HG02943 (cell line): Measurements from ENCODE around the gene DLK2.

Experiments
- ATAC-seq: cut with Tn5 transposase; IDR thresholded peaks from one replicate; pipeline ENCODE4 v1.9.1; 2021; ENCODE audit warnings: mild to moderate bottlenecking, low read depth, moderate library complexity; ENCODE audit not compliant: unreplicated experiment

Gene DLK2

DNA sequence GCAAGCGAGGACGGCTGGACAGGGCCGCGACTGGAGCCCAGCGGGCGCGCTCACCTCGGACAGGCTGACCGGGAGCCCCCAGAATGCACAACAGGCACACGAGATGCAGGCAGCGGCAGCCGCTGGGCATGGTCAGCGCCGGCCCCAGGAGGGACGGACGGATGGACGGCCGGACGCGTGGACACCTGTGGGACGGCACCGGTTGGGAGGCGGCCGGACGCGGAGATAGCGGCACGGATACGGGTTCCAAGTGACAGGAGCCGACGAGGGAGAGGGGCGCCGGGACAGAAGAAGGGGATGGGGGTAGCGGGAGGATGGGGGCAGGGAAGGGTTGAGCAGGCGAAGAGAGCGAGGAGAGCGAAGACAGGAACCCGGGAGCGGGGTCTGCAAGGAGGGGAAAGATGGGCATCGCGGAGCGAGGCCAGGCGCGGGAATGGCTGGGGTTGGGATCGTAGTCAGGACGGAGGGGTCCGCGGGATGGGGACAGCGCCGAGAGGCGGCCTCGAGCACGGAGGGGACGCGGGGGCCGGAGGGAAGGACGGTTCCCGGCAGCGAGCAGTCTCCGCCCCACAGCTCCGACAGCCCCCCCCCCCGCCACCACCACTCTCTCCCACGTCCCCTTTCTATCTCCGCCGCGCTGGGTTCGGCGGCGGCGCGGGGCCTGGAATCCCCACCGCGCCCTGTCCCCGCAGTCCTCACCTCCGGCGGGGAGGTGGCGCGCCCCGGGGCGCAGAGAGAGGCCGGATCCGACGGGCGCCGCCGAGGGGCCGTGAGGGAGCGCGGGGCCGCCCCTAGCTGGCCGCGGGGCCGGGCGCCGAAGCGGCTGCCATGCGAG is 435 bp downstream of the DLK2 start:
- no peak for ATAC-seq

DNA sequence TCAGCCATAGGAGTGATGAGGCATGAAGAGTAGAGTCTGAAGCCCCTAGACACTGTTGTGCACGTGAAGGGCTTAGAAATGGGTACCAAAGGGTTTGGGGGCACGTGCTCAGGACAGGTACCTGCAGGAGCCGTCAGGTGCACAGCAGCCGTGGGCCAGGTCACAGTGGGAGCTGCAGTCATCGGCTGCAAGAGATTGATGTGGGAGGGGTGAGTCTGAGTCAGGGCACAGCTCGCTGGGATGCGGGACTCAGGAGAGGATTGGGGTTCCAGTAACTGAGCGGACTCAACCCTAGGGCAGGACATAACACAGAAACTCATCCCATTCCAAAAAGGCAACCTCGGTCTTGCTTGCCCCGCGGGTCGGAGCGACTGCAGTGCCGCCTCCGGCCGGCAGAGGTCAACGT is 1.1 kb downstream of the DLK2 start:
- ATAC-seq, result no peak

DNA sequence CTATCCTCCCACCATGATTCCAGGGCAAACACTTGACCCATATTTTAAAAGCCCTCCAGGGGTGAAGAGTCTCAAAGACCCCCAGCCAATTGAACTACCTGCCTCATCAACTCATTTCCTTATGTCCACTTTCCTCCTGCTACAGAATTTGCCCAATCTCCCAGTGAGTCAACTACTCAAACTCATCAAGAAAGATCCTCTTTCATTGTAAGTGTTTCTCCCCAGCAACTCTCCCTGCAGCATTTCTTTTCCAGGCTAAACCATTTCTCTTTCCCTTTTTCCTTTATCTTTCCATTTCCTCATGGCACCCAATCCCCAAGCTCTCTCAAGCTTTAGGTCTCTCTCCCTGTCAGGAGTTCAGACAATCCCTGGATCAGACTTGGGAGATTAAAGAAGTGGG is 1.5 kb downstream of the DLK2 start:
- ATAC-seq, result no peak

DNA sequence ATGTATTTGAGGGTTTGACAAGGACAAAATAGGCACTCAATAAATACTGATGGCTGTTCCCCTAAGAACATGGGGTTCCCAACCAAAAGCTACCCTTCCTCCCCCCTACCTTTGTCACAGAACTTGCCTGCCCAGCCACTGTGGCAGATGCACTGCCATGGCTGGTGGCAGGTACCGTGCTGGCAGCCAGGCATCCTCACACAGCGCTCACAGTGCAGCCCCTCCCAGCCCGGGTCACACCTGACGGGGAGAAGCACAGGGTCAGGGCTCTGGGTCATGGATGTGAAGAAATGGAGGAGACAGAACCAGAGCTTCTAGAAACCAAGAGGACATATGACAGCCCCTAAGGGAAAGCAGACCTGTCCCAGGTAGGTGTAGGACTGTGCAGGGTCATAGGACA is 2.5 kb downstream of the DLK2 start:
- no peak for ATAC-seq

DNA sequence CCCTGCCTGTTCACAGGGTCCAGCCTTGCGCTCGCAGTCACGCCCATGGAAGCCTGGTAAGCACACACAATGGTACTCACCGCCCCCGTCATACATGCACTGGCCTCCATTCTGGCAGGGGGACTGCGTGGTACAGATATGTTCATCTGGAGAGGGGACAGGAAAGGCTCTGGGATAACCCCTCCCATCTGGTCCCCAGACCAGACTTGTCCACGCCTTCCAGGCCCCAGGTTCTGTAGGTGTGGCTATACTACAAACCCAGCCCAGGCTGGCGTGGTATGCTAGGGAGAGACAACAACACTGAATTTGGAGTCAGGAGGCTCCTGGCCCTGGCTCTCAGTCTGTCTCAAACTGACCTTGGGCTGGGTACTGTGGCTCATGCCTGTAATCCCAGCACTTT is 3.4 kb downstream of the DLK2 start:
- ATAC-seq, result no peak

DNA sequence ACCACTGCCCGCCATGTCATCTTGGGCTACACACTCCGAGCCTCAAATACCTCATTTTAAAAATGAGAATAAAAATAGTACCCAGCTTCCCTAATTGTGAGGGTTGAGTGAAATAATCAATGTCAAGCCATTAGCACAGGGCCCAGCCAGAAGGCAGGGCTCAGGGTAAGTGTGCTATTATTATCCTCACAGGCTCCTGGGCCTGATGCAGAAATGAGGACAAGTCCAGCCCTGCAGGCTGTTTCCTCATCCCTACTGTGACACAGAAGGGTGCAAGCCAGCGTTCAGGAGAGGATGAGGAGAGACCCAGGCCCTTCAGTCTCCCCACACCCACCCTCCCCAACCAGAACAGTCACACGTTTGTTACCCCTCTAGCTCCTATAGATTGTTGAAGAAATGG is 4.0 kb downstream of the DLK2 start:
- no peak for ATAC-seq

DNA sequence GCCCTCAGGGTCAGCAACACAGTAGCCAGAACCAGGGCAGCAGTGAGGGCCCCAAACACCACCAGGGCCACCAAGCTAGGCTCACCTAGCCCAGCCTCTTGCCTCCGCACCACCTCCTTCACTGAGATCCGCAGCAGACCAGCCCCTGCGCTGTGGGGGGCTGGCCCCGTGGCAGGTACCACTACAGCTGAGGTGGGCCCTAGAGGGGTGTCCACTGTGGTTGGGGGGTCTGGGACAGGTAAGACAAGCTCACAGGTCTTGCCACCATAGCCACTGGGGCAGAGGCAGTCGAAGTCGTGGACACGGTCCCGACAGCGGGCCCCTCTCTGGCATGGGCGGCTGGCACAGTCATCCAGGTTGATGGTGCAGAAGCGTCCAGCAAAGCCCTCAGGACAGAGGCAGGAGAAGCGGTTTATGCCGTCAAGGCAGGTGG is 4.6 kb downstream of the DLK2 start:
- ATAC-seq, result no peak

DNA sequence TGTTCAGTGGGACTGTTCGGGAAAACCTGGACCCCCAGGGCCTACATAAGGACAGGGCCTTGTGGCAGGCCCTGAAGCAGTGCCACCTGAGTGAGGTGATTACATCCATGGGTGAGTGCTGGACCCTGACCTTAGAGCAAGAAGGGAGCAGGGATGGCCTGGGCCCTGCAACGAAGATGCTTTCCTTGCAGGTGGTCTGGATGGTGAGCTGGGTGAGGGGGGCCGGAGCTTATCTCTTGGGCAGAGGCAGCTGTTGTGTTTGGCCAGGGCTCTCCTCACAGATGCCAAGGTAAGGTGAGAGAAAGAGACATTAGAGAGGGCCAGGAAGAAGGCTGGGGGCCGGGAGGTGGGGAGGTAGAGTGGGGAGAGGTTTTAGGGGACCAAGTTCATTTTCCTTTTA is 6.4 kb downstream of the DLK2 start:
- ATAC-seq, result no peak

DNA sequence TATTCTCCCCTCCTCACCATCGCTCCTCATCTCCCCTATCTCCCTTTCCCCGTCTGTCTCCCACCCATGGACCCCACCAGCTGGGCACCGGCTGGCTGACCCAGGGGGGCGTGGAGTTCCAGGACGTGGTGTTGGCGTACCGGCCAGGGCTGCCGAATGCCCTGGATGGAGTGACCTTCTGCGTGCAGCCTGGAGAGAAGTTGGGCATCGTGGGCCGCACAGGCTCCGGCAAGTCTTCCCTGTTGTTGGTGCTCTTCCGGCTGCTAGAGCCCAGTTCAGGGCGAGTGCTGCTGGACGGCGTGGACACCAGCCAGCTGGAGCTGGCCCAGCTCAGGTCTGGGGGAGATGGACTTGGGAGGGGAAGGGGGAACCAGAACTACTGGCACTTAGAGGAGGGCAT is 7.7 kb downstream of the DLK2 start:
- no peak for ATAC-seq

DNA sequence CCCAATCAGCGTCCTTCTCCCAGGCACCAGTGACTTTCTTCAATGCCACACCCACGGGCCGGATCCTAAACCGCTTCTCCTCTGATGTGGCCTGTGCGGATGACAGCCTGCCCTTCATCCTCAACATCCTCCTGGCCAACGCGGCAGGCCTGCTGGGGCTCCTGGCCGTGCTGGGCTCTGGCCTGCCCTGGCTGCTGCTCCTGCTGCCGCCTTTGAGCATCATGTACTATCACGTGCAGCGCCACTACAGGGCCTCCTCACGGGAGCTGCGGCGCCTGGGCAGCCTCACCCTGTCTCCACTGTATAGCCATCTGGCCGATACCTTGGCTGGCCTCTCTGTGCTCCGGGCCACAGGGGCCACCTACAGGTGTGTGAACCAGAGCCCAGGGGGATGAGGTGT is 9.8 kb downstream of the DLK2 start:
- no peak for ATAC-seq

DNA sequence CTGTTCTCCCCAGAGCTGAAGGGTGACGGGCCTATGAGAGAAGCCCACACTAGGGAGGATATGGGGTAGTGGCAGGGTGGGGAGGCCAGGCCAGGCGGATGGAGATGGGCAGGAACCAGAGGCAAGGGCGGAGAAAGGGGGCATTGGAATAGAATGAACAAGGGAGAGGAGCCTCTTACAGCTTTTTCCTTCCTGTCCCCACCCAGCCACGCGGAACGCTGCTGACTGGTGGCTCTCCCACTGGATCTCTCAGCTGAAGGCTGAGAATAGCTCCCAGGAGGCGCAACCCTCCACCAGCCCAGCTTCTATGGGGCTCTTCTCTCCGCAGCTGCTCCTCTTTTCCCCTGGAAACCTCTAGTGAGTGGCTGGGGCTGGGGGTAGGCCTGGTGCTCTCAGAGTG is 10.8 kb downstream of the DLK2 start:
- ATAC-seq, result no peak

DNA sequence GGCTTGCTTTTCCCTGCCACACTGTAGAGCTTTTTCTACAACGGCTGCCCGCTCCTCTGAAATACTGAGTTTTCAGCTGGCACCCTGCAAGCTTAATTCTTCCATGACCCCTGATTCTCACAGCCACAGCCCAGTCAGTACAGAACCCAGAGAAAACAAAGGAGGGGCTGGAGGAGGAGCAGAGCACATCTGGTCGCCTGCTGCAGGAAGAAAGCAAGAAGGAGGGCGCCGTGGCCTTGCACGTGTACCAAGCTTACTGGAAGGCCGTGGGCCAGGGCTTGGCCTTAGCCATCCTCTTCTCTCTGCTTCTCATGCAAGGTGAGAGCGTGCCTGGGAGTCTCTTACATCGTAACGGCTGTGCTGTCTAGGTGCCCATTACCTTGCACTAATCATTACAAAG is 11.3 kb downstream of the DLK2 start:
- ATAC-seq, result no peak

DNA sequence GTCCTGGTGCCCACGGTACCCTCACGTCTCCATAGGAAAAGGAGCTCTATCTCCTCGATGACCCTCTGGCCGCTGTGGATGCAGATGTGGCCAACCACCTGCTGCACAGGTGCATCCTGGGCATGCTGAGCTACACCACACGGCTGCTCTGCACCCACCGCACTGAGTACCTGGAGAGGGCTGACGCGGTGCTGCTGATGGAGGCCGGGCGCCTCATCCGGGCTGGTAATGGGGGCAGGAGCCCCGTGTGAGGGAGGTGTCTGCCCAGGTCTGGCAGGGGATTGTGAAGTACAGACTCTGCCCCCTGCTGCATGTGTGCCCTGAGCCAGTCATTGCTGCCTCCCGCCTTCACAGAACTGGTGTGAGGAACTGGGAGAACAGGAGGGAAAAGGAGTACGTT is 12.4 kb downstream of the DLK2 start:
- ATAC-seq, result no peak

DNA sequence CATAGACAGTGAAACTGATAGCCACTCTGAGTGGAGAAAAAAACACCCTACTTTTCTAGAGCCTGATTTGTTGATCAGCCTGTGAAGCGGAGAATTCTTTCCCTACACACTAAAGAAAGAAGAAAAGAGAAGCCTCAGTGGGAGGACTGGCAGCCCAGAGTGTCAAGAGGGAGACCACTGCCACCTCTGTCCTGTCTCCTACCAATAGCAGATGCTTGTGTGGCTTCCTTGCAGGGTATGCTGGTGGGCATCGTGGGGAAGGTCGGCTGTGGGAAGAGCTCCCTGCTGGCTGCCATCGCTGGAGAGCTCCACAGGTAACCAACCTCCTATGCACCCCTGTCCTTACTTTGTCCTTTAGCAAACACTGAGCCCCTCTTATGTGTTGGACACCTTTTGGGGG is 17.6 kb downstream of the DLK2 start:
- no peak for ATAC-seq

DNA sequence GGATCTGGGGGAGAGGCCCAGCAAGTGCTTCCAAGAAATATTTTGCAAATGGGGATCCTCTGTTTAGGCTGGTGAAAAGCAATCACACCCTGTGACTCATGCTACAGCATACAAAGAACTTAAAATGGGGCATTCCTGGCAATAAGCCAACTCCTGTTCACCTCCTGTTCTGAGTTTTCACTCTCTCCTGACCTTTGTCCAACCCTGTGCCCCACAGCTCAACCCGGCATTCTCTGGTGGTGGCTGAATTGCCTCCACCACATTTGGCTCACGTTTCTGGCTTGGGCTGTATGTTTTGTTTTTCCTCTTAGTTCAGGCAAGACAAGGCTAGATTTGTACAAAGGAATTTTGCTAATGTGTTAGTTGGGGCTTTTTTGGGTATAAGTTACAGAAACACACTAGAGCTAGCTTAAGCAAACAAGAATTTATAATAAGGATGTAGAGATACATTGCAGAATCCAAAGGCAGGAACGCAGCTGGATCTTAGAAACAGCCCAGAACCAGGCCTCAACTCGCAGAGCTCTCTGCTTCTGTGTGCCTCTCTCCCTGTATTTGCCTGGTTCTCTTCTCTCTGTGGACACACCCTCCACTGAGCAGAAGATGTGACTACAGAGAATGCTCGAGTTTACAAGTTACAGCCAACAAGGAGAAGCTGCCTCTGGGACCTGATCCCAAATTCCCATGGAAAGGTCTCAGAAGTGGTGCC is 18.6 kb downstream of the DLK2 start:
- no peak for ATAC-seq

DNA sequence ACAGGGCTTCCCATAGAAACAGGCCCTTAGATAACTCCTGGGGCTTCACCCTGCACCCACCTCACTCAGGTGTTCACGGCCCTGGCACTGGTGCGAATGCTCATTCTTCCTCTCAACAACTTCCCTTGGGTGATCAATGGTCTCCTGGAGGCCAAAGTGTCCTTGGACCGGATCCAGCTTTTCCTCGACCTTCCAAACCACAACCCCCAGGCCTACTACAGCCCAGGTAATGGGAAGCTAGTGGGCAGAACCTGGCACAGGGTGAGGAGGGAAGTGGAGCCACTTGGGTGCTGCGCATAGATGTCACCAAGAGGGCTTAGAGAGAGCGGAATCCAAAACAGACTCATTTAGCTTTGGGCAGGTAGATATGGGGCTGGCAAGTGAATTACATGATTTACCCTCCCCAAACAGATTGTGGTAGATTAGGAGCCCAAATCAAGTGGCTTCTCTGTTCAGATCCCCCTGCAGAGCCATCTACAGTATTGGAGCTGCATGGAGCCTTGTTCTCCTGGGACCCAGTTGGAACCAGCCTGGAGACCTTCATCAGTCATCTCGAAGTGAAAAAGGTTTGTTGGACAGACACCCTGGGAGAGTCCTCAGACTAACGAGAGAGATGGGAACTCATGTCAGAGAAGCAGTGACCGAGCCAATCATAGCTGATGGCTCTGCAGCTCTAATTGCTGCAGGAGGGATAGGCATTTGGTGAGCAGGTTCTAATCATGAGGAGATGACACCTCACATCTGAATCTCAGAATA is 19.5 kb downstream of the DLK2 start:
- ATAC-seq, result no peak

DNA sequence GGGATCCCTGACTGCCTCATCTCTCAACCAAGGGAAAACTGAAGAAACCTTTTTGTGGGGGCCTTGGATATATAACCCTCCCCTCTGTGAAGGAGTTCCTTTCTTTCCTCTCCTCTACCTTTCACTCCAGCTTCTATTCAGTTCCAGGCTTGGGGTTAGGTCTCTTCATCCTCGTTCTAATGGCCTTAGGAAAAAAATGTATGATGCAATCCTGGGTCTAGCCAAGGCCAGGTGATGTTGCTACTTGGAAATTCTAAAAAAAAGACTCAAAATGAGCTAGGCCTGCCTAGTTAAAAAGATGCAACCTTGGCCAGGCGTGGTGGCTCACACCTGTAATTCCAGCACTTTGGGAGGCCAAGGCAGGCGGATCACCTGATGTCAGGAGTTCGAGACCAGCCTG is 20.4 kb downstream of the DLK2 start:
- ATAC-seq, result no peak

DNA sequence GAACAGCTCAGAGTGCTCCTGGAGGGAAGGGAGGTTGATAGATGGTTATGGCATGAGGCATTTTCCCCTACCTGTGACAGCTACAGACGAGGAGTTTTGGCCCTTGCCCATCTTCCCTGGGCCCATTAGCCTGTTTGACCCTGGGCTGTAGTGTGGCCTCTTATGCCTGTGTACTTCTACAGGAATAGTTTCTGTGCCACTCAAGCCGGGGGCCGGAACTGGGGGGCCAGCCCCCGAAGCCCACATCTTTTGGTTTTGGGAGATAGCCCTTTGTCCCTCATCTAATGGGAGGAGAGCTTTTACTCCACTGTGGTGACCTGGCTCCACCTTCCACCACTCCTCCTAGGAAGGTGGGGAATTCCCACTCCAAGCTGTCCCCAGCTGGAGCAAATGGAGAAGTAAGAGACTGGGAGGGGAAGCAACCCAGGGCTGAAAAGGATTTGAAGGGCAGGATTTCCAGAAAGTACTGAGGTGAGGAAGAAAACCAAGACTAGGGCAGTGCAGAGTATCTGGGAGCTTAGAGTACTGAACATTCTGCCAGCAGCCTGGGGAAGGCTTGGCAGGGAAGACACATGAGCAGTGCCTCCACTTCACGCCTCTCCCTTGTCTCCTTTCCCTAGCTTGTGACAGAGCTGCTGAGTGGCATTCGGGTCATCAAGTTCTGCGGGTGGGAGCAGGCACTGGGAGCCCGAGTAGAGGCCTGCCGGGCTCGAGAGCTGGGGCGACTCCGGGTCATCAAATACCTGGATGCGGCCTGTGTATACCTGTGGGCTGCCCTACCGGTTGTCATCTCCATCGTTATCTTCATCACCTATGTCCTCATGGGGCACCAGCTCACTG is 21.1 kb downstream of the DLK2 start:
- no peak for ATAC-seq

DNA sequence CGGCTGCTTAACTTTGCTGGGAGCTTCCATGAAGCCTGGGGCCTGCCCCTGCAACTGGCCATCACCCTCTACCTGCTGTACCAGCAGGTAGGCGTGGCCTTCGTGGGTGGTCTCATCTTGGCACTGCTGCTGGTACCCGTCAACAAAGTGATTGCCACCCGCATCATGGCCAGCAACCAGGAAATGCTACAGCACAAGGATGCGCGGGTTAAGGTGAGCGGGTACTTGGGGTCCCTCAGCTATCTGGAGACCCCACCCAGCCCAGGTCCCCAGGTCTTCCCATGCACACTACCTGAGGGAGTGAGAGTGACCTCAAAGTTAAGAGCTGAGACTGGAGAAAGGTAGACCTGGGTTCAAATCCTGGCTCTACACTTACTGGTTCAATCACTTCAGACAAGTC is 22.2 kb downstream of the DLK2 start:
- no peak for ATAC-seq
